ENCODE data around the gene PPM1D.

The PPM1D gene

DNA sequence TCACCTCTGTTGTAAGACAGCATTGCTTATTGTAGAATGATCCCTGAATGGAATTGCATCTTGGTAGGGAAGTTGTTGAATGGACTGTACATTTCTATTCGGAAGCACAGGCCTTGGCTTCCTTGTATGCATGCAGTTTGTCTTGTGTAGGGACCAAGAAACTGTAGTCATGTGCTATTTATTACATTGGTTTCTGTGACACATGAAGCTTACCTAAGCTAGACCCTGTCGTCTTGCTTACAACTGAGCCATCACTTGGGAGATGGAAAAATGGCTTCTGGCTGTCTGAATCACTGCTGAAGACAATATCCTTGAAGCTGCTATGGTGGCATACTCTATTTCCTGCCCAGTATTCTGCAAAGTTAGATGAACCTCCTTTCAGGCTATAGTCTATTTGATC is 29.1 kb downstream of the PPM1D start:
- H3K4me2 ChIP-seq (ENCODE audit: low read length) = no peak overlapping the region
- TF ChIP-seq, protein P1, sequence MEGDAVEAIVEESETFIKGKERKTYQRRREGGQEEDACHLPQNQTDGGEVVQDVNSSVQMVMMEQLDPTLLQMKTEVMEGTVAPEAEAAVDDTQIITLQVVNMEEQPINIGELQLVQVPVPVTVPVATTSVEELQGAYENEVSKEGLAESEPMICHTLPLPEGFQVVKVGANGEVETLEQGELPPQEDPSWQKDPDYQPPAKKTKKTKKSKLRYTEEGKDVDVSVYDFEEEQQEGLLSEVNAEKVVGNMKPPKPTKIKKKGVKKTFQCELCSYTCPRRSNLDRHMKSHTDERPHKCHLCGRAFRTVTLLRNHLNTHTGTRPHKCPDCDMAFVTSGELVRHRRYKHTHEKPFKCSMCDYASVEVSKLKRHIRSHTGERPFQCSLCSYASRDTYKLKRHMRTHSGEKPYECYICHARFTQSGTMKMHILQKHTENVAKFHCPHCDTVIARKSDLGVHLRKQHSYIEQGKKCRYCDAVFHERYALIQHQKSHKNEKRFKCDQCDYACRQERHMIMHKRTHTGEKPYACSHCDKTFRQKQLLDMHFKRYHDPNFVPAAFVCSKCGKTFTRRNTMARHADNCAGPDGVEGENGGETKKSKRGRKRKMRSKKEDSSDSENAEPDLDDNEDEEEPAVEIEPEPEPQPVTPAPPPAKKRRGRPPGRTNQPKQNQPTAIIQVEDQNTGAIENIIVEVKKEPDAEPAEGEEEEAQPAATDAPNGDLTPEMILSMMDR (IDR thresholded peaks at IDR 0.05; ENCODE audit: low read depth, low read length) = no peak
- TF ChIP-seq EZH2phosphoT487 (IDR thresholded peaks at IDR 0.05; ENCODE audit: low read depth) = no peak

DNA sequence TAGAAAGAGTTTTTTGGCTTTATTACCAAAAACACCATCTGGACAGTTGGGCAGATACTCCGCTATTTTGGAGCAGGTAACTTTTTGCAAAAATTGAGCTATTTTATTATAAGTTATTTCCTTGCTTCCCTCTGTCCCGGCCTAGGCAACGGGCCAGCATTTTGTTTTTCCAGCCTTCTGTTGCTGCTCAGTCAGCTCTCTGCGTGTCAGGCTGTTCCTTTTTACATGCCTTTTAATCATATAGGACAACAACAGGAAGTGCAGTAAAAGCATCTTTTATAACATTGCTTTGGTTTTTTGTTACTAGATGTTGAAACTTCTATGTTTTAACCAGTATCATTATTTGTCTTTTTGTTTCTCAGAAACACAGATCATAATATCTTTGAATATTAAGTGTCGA is 30.4 kb downstream of the PPM1D start:
- no peak for TF ChIP-seq EZH2phosphoT487 (IDR thresholded peaks at IDR 0.05; ENCODE audit: low read depth)
- TF ChIP-seq, protein P1 (IDR thresholded peaks at IDR 0.05; ENCODE audit: low read depth, low read length) = no peak
- H3K9me3 ChIP-seq (ENCODE audit: insufficient read depth, low read length) = no peaks in the 10 kb centered on the region
- H4K20me1 ChIP-seq (ENCODE audit: insufficient read depth, low read length) = peaks cover 5% of the 10 kb centered on the region; the same call in 1 of the 2 replicates
- H3K4me1 ChIP-seq (ENCODE audit: low read length) = no peaks in the 10 kb centered on the region
- no peaks in the 10 kb centered on the region for H3K27me3 ChIP-seq (ENCODE audit: low read depth, low read length)
- peaks cover 5% of the 10 kb centered on the region for H3K36me3 ChIP-seq (replicated peaks; ENCODE audit: low read depth, low read length)
- H3K9ac ChIP-seq (ENCODE audit: low read length) = no peak overlapping the region
- H2AFZ ChIP-seq (ENCODE audit: low read depth, low read length) = no peak overlapping the region
- no peak overlapping the region for H3K27ac ChIP-seq (ENCODE audit: low read length)
- H3K4me2 ChIP-seq (ENCODE audit: low read length) = no peak overlapping the region
- peaks cover 6% of the 10 kb centered on the region for H3K79me2 ChIP-seq (ENCODE audit: low read length)
- H3K4me3 ChIP-seq (ENCODE audit: low read length) = no peak overlapping the region

More for the DNA sequence above, 29.1 kb downstream of the PPM1D start:
- Histone ChIP-seq H4K20me1 (ENCODE audit: insufficient read depth, low read length) (peaks cover 5% of the 10 kb centered on the region; the same call in 1 of the 2 replicates), H3K27ac (ENCODE audit: low read length) (no peak overlapping the region), H3K9me3 (ENCODE audit: insufficient read depth, low read length) (no peaks in the 10 kb centered on the region), H3K79me2 (ENCODE audit: low read length) (peaks cover 6% of the 10 kb centered on the region), H3K27me3 (ENCODE audit: low read depth, low read length) (no peaks in the 10 kb centered on the region), H2AFZ (ENCODE audit: low read depth, low read length) (no peak overlapping the region), H3K4me1 (ENCODE audit: low read length) (no peaks in the 10 kb centered on the region), H3K36me3 (replicated peaks; ENCODE audit: low read depth, low read length) (peaks cover under 1% of the 10 kb centered on the region), H3K4me3 (ENCODE audit: low read length) (no peak overlapping the region), H3K9ac (ENCODE audit: low read length) (no peak overlapping the region)

DNA sequence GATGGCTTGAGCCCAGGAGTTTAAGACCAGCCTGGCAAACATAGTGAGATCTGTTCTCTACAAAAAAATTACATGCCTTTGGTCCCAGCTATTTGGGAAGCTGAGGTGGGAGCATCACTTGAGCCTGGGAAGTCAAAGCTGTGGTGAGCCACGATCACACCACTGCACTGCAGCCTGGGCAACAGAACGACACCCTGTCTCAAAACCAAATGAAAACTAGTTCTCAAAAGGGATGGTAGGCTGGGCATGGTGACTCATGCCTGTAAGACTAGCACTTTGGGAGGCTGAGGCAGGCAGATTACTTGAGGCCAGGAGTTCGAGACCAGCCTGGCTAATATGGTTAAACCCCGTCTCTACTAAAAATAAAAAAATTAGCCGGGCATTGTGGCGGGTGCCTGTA is 31.1 kb downstream of the PPM1D start:
- no peaks in the 10 kb centered on the region for H3K9me3 ChIP-seq (ENCODE audit: insufficient read depth, low read length)
- peaks cover 5% of the 10 kb centered on the region for H3K36me3 ChIP-seq (replicated peaks; ENCODE audit: low read depth, low read length)
- no peak for TF ChIP-seq EZH2phosphoT487 (IDR thresholded peaks at IDR 0.05; ENCODE audit: low read depth)
- TF ChIP-seq, protein P1 (IDR thresholded peaks at IDR 0.05; ENCODE audit: low read depth, low read length) = no peak
- no peaks in the 10 kb centered on the region for H3K4me1 ChIP-seq (ENCODE audit: low read length)
- peaks cover 6% of the 10 kb centered on the region for H3K79me2 ChIP-seq (ENCODE audit: low read length)
- no peak overlapping the region for H2AFZ ChIP-seq (ENCODE audit: low read depth, low read length)
- no peak overlapping the region for H3K27ac ChIP-seq (ENCODE audit: low read length)
- H3K9ac ChIP-seq (ENCODE audit: low read length) = no peak overlapping the region
- H4K20me1 ChIP-seq (ENCODE audit: insufficient read depth, low read length) = peaks cover 5% of the 10 kb centered on the region; the same call in 1 of the 2 replicates
- no peak overlapping the region for H3K4me3 ChIP-seq (ENCODE audit: low read length)
- H3K4me2 ChIP-seq (ENCODE audit: low read length) = no peak overlapping the region
- no peaks in the 10 kb centered on the region for H3K27me3 ChIP-seq (ENCODE audit: low read depth, low read length)

DNA sequence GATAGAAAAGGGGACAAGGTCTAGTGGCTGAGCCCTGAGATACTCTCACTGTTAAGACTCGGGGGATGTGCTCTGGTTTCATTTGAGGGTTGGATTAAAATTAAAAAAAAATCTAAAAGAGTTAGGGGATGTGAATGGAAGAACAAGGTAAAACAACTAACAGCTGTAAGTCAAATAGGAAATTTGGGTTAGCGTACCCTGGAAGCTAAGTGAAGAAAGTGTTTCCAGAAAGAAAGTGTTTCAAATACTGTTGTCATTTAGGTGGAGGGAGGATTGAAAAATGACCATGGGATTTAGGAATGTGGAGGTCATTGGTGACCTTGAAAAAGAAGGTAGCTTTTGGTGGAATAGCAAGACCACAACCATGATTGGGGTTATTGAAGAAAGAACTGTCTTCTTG is 37.7 kb downstream of the PPM1D start:
- Histone ChIP-seq H3K27ac (ENCODE audit: low read length) (no peak overlapping the region), H3K4me3 (ENCODE audit: low read length) (no peak overlapping the region), H3K4me1 (ENCODE audit: low read length) (peaks cover 6% of the 10 kb centered on the region), H3K27me3 (ENCODE audit: low read depth, low read length) (no peaks in the 10 kb centered on the region), H3K4me2 (ENCODE audit: low read length) (no peak overlapping the region), H3K36me3 (replicated peaks; ENCODE audit: low read depth, low read length) (peaks cover 10% of the 10 kb centered on the region), H3K9me3 (ENCODE audit: insufficient read depth, low read length) (no peaks in the 10 kb centered on the region), H2AFZ (ENCODE audit: low read depth, low read length) (no peak overlapping the region), H3K9ac (ENCODE audit: low read length) (no peak overlapping the region), H4K20me1 (ENCODE audit: insufficient read depth, low read length) (peaks cover 15% of the 10 kb centered on the region), H3K79me2 (ENCODE audit: low read length) (peaks cover 15% of the 10 kb centered on the region)
- TF ChIP-seq EZH2phosphoT487 (IDR thresholded peaks at IDR 0.05; ENCODE audit: low read depth) = no peak
- TF ChIP-seq, protein P1 (IDR thresholded peaks at IDR 0.05; ENCODE audit: low read depth, low read length) = no peak

Data from OCI-LY3 (cell line).